CD4-positive, alpha-beta T cell (primary cell): ENCODE measurements around the gene GPX3. TPM values are rescaled to one million over a fixed set of nuclear protein-coding genes. Genes with fewer than 3 reads are reported as not detected.

Experiments
- ATAC-seq: fragments of 200-7000 bp; cut with Tn5 transposase; one replicate; pipeline ENCODE4 v1.10.0; 2022; ENCODE audit warnings: mild to moderate bottlenecking; ENCODE audit not compliant: poor library complexity
- CTCF ChIA-PET: fragments of 350-600 bp; sonication (Branson Sonifier 250); formaldehyde crosslinking; loops from one replicate; lab custom pipeline; 2021; ENCODE audit warnings: antibody characterized with exemption, inconsistent platforms; lab: Charles Lee
- POLR2A ChIA-PET: fragments of 350-600 bp; sonication (Branson Sonifier 250); formaldehyde crosslinking; loops from one replicate; lab custom pipeline; 2021; ENCODE audit warnings: antibody characterized with exemption, inconsistent platforms; lab: Charles Lee
- DNase-seq, 14 experiments: peaks; one replicate each; pipeline ENCODE4 v3.0.0-alpha.2; 2013 to 2020; ENCODE audit warnings: mixed read lengths in 2 of 14
- H3K27ac ChIP-seq, 2 donors: one replicate each; pipeline versions ENCODE4 v1.5.1 to v1.7.0; 2013; ENCODE audit warnings: low read length in 2 of 2, low read depth in 1 of 2, mild to moderate bottlenecking in 1 of 2
- H3K27me3 ChIP-seq, 2 experiments: 1 replicate in 1 of 2; 2 replicates in 1 of 2; pipeline versions ENCODE4 v1.6.1 to v1.7.0; 2013; ENCODE audit warnings: low read length in 2 of 2, control low read depth in 1 of 2, mild to moderate bottlenecking in 1 of 2, moderate library complexity in 1 of 2; ENCODE audit not compliant: insufficient read depth in 2 of 2, control insufficient read depth in 1 of 2
- H3K36me3 ChIP-seq: one replicate; pipeline ENCODE4 v1.6.1; 2013; ENCODE audit warnings: low read length, control low read depth; ENCODE audit not compliant: insufficient read depth
- H3K4me1 ChIP-seq: one replicate; pipeline ENCODE4 v1.6.1; 2013; ENCODE audit warnings: low read length, control low read depth; ENCODE audit not compliant: insufficient read depth
- H3K4me3 ChIP-seq: one replicate; pipeline ENCODE4 v1.5.1; 2013; ENCODE audit warnings: mild to moderate bottlenecking, low read length, moderate library complexity
- H3K9me3 ChIP-seq, 2 experiments: 1 replicate in 1 of 2; 2 replicates in 1 of 2; pipeline versions ENCODE4 v1.6.1 to v1.7.0; 2013; ENCODE audit warnings: low read length in 2 of 2, mild to moderate bottlenecking in 2 of 2, control low read depth in 1 of 2, moderate library complexity in 1 of 2; ENCODE audit not compliant: control insufficient read depth in 1 of 2, insufficient read depth in 1 of 2
- H3K27ac Mint-ChIP-seq: one replicate; pipeline ENCODE4 v1.8.0; 2020; ENCODE audit warnings: mixed read lengths
- H3K27me3 Mint-ChIP-seq: one replicate; pipeline ENCODE4 v1.8.0; 2021; ENCODE audit warnings: mixed read lengths
- H3K36me3 Mint-ChIP-seq: one replicate; pipeline ENCODE4 v1.8.0; 2021; ENCODE audit warnings: low read depth, mixed read lengths
- H3K4me1 Mint-ChIP-seq: one replicate; pipeline ENCODE4 v1.8.0; 2021; ENCODE audit warnings: low read depth, mixed read lengths
- H3K4me3 Mint-ChIP-seq: one replicate; pipeline ENCODE4 v1.8.0; 2020; ENCODE audit warnings: mild to moderate bottlenecking, mixed read lengths
- H3K9me3 Mint-ChIP-seq: one replicate; pipeline ENCODE4 v1.8.0; 2020; ENCODE audit warnings: mixed read lengths
- intact Hi-C, 2 experiments: fragments of 100-400 bp; cut with DNase I in 1 of 2; cut with micrococcal nuclease in 1 of 2; formaldehyde crosslinking; loops; one replicate each; pipeline versions ENCODE4 v1.15.1 to v1.9.0; 2023 to 2025; cut with DNase I, micrococcal nuclease
- total RNA-seq, 174 experiments: library from RNA in 2 of 174; stranded (reverse) in 2 of 174; gene quantifications; one replicate each; pipeline ENCODE4 v1.2.3 and lab custom pipeline; 2021 to 2026
- TF ChIP-seq, protein P1 (sequence below): fragments of 200-600 bp; IDR thresholded peaks from one replicate; pipeline ENCODE4 v1.8.0; 2022; ENCODE audit warnings: antibody characterized with exemption, mild to moderate bottlenecking

Gene GPX3
- total RNA-seq, 2 experiments from 2014 or later, result 0.58 TPM; not detected in 1

DNA sequence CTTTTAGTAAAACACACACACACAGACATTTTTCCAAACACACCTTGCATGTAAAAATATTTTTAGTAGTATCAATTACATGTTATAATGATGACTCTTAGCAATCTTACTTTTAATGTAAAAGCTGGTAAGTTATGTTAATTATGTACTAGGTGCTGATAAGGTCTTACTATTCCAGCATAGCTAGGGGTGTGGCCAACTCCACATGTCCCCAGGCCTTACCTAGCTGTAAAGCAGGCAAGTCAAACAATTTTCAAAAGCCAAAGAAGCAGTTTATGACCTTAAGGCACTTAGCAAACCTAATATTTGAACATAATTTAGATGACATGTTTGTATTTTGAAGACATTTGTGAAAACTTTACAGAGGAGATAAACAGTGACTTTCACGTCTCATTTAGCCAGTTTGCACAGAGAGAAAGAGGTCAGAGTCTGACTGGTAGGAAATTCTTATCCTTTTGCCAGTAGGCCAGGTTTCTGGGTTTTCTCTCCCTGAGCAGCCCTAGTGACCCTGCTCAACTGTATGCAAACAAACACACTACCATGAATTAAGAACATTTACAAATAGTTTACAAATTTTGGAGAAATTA, 26.5 kb upstream of the GPX3 start:
- intact Hi-C loops, result no loop called here
- Mint-ChIP-seq H3K4me3 (no peak overlapping the region), H3K36me3 (peaks cover 4% of the 10 kb centered on the region), H3K9me3 (peaks cover 3% of the 10 kb centered on the region), H3K4me1 (no peaks in the 10 kb centered on the region), H3K27ac (no peak overlapping the region), H3K27me3 (peaks cover 4% of the 10 kb centered on the region)
- DNase-seq (no peak), ATAC-seq (no peak)
- POLR2A ChIA-PET, result no interaction called here
- H3K4me3 ChIP-seq, result no peak overlapping the region
- TF ChIP-seq, protein P1, sequence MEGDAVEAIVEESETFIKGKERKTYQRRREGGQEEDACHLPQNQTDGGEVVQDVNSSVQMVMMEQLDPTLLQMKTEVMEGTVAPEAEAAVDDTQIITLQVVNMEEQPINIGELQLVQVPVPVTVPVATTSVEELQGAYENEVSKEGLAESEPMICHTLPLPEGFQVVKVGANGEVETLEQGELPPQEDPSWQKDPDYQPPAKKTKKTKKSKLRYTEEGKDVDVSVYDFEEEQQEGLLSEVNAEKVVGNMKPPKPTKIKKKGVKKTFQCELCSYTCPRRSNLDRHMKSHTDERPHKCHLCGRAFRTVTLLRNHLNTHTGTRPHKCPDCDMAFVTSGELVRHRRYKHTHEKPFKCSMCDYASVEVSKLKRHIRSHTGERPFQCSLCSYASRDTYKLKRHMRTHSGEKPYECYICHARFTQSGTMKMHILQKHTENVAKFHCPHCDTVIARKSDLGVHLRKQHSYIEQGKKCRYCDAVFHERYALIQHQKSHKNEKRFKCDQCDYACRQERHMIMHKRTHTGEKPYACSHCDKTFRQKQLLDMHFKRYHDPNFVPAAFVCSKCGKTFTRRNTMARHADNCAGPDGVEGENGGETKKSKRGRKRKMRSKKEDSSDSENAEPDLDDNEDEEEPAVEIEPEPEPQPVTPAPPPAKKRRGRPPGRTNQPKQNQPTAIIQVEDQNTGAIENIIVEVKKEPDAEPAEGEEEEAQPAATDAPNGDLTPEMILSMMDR, result no peak
- H3K9me3 ChIP-seq, result peaks cover 0 to 6% of the 10 kb centered on the region in 2 experiments
- no peaks in the 10 kb centered on the region for H3K4me1 ChIP-seq
- CTCF ChIA-PET, result no interaction called here
- H3K27me3 ChIP-seq, result no peaks in the 10 kb centered on the region
- H3K36me3 ChIP-seq, result no peaks in the 10 kb centered on the region
- H3K27ac ChIP-seq, result no peak overlapping the region

DNA sequence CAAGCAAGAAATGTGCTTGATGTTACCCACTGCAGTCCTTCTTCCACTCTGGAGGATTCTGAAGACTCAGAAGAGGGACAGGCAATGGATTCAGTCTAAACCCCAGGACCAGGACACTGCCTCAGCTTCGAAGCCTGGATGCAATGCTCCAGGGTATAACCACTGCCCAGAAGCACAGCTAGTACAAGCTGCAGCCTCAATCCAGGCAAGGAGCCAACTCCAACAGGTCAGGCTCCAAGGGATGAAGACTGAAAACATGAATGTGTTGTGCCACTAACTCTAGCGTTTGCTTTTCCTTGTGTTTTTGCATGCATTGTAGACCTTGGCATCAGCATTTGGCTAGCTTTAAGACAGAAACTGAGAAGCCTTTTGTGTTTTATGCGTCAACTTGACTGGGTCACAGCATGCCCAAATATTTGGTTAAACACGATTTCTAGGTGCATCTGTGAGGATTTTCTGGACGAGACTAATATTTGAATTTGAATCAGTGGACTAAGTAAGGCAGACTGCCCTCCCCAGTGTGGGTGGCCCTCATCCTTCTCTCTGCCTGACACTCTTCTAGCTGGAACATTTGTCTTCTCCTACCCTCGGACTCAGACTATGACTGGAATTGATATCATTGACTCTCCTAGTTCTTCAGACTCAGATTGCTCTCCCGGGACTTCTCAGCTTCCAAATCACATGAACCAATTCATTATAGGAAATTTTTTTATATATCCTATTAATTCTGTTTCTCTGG, 20.5 kb upstream of the GPX3 start:
- Histone ChIP-seq H3K27ac (no peak overlapping the region), H3K4me1 (no peaks in the 10 kb centered on the region), H3K36me3 (no peaks in the 10 kb centered on the region), H3K4me3 (no peak overlapping the region), H3K27me3 (no peaks in the 10 kb centered on the region), H3K9me3 (peaks cover 0 to under 1% of the 10 kb centered on the region in 2 experiments)
- Mint-ChIP-seq H3K4me3 (no peak overlapping the region), H3K4me1 (no peaks in the 10 kb centered on the region), H3K27ac (no peak overlapping the region), H3K9me3 (no peaks in the 10 kb centered on the region), H3K27me3 (no peaks in the 10 kb centered on the region), H3K36me3 (no peaks in the 10 kb centered on the region)
- ATAC-seq (no peak), DNase-seq (no peak)
- ChIA-PET CTCF (no interaction called here), POLR2A (no interaction called here)
- intact Hi-C loops, result no loop called here
- TF ChIP-seq, protein P1, result no peak

DNA sequence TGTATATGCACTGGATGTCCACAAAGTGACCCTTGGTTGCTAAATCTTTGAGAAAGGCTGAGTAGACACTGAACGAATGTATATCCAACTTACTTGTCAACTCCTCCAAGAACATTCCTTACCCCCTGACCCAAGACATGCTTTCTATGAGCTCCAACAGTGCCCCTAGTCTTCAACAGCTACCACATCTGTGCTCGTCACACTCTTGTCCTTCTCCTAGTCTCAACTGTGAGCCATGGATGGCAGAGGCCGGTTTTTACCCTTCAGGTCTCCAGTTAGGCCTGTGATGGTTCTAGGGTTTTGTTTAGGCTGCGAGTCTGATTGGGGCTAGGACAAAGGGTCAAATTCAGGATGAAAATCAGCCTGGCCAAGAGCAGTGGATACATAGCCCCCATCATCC, 19.0 kb upstream of the GPX3 start:
- TF ChIP-seq, protein P1, result no peak
- Histone ChIP-seq H3K4me1 (no peaks in the 10 kb centered on the region), H3K9me3 (no peaks in the 10 kb centered on the region), H3K27me3 (no peaks in the 10 kb centered on the region), H3K27ac (no peak overlapping the region), H3K36me3 (no peaks in the 10 kb centered on the region), H3K4me3 (no peak overlapping the region)
- Mint-ChIP-seq H3K36me3 (no peaks in the 10 kb centered on the region), H3K4me3 (no peak overlapping the region), H3K27ac (no peak overlapping the region), H3K4me1 (no peaks in the 10 kb centered on the region), H3K27me3 (no peaks in the 10 kb centered on the region), H3K9me3 (no peaks in the 10 kb centered on the region)
- CTCF ChIA-PET, result no interaction called here
- DNase-seq (no peak), ATAC-seq (no peak)
- POLR2A ChIA-PET, result no interaction called here
- intact Hi-C loops, result no loop called here
